Neural crest cell (in vitro differentiated cells): ENCODE results near the gene OR2T1. TPM values are rescaled to one million over a fixed set of nuclear protein-coding genes. Genes with fewer than 3 reads are reported as not detected.

ENCODE experiments used
- DNase-seq: peaks from one replicate; pipeline ENCODE4 v3.0.0; 2021; ENCODE audit warnings: low read depth, mixed read lengths, low spot score
- H3K27ac Mint-ChIP-seq: one replicate; pipeline ENCODE4 v1.8.0; 2021; ENCODE audit warnings: mild to moderate bottlenecking, mixed read lengths; ENCODE audit not compliant: unreplicated experiment
- H3K27me3 Mint-ChIP-seq: 2 replicates; pipeline ENCODE4 v1.8.0; 2021; ENCODE audit warnings: low read depth, mild to moderate bottlenecking, mixed read lengths
- H3K36me3 Mint-ChIP-seq: 2 replicates; pipeline ENCODE4 v1.8.0; 2021; ENCODE audit warnings: low read depth, mild to moderate bottlenecking, mixed read lengths
- H3K4me1 Mint-ChIP-seq: 2 replicates; pipeline ENCODE4 v1.8.0; 2021; ENCODE audit warnings: mixed read lengths
- H3K4me3 Mint-ChIP-seq: one replicate; pipeline ENCODE4 v1.8.0; 2021; ENCODE audit warnings: mild to moderate bottlenecking, mixed read lengths
- H3K9me3 Mint-ChIP-seq: 2 replicates; pipeline ENCODE4 v1.8.0; 2021; ENCODE audit warnings: mixed read lengths
- CTCF ChIP-seq: fragments of 200-600 bp; sonication (generic); conservative IDR thresholded peaks from 2 replicates; pipeline ENCODE4 v1.5.0; 2021; ENCODE audit warnings: antibody characterized with exemption, mild to moderate bottlenecking
- total RNA-seq: library from RNA; stranded (reverse); gene quantifications from 2 replicates; pipeline ENCODE4 v1.2.1, GENCODE V29; 2021

Gene OR2T1
- total RNA-seq, 1 donor from 2014 or later = not detected

- TF ChIP-seq CTCF = no peak
- no peak for DNase-seq
- no peak overlapping the region for H3K27ac Mint-ChIP-seq
- H3K4me3 Mint-ChIP-seq = no peak overlapping the region
- peaks cover 29% of the 10 kb centered on the region for H3K9me3 Mint-ChIP-seq
- no peaks in the 10 kb centered on the region for H3K27me3 Mint-ChIP-seq
- H3K36me3 Mint-ChIP-seq = peaks cover 5% of the 10 kb centered on the region
- no peaks in the 10 kb centered on the region for H3K4me1 Mint-ChIP-seq
Observed at GRCh38 chr1:248373761-248374160, 29.1 kb upstream of the OR2T1 start.

- no peaks in the 10 kb centered on the region for H3K27me3 Mint-ChIP-seq
- TF ChIP-seq CTCF = no peak
- peaks cover 9% of the 10 kb centered on the region for H3K36me3 Mint-ChIP-seq
- no peak within 1 kb of the TSS for H3K27ac Mint-ChIP-seq
- H3K4me3 Mint-ChIP-seq = no peak within 1 kb of the TSS
- no peaks in the 10 kb centered on the region for H3K4me1 Mint-ChIP-seq
- peaks cover 22% of the 10 kb centered on the region for H3K9me3 Mint-ChIP-seq
- no peak for DNase-seq
Observed at GRCh38 chr1:248375446-248375845, 27.4 kb upstream of the OR2T1 start, which contains the start of gene OR2T6. Gene OR2T6 (plus strand): TSS chr1:248375746. CDS start chr1:248387609, 11,863 bp downstream.

GRCh38 chr1:248376916-248377315 is 25.9 kb upstream of the OR2T1 start:
- Mint-ChIP-seq H3K27ac (no peak overlapping the region), H3K4me3 (no peak overlapping the region), H3K9me3 (peaks cover 17% of the 10 kb centered on the region)

GRCh38 chr1:248380854-248381253 is 22.0 kb upstream of the OR2T1 start:
- H3K9me3 Mint-ChIP-seq = peaks cover 8% of the 10 kb centered on the region
- DNase-seq = no peak
- H3K36me3 Mint-ChIP-seq = peaks cover 4% of the 10 kb centered on the region
- no peaks in the 10 kb centered on the region for H3K27me3 Mint-ChIP-seq
- TF ChIP-seq CTCF = no peak
- H3K27ac Mint-ChIP-seq = no peak overlapping the region
- H3K4me3 Mint-ChIP-seq = no peak overlapping the region
- no peaks in the 10 kb centered on the region for H3K4me1 Mint-ChIP-seq

More at GRCh38 chr1:248376916-248377315, 25.9 kb upstream of the OR2T1 start:
- H3K4me1 Mint-ChIP-seq = no peaks in the 10 kb centered on the region
- TF ChIP-seq CTCF = no peak
- H3K36me3 Mint-ChIP-seq = peaks cover 8% of the 10 kb centered on the region
- H3K27me3 Mint-ChIP-seq = no peaks in the 10 kb centered on the region
- no peak for DNase-seq

- peaks cover 26% of the 10 kb centered on the region for H3K9me3 Mint-ChIP-seq
- H3K36me3 Mint-ChIP-seq = peaks cover 4% of the 10 kb centered on the region
- H3K27me3 Mint-ChIP-seq = no peaks in the 10 kb centered on the region
- H3K4me3 Mint-ChIP-seq = no peak overlapping the region
- no peak for TF ChIP-seq CTCF
- H3K4me1 Mint-ChIP-seq = no peaks in the 10 kb centered on the region
- no peak for DNase-seq
- H3K27ac Mint-ChIP-seq = no peak overlapping the region
Observed at GRCh38 chr1:248388426-248388825, 14.4 kb upstream of the OR2T1 start.

GRCh38 chr1:248393050-248393449 is 9.8 kb upstream of the OR2T1 start:
- no peak overlapping the region for H3K4me3 Mint-ChIP-seq
- peaks cover 6% of the 10 kb centered on the region for H3K36me3 Mint-ChIP-seq
- no peaks in the 10 kb centered on the region for H3K4me1 Mint-ChIP-seq
- H3K27ac Mint-ChIP-seq = no peak overlapping the region
- DNase-seq = no peak
- H3K27me3 Mint-ChIP-seq = no peaks in the 10 kb centered on the region
- TF ChIP-seq CTCF = no peak
- H3K9me3 Mint-ChIP-seq = peaks cover 29% of the 10 kb centered on the region
